Fibroblast of the conjunctiva (primary cell): ENCODE results near the gene TGM1.

Source experiments
- DNase-seq: peaks from one replicate; pipeline ENCODE4 v3.0.0-alpha.2; 2010; ENCODE audit warnings: low read depth

TGM1 gene

GRCh38 chr14:24271134-24271833, 8.3 kb upstream of the TGM1 start, which contains the start of gene RABGGTA:
Gene RABGGTA (minus strand): TSS chr14:24271597. CDS start chr14:24271115, 482 bp downstream.
- DNase-seq, result peak; percentile 67

GRCh38 chr14:24270537-24271133, 7.7 kb upstream of the TGM1 start:
- DNase-seq, result no peak

GRCh38 chr14:24269910-24270536, 7.0 kb upstream of the TGM1 start:
- no peak for DNase-seq

GRCh38 chr14:24269368-24269767, 6.4 kb upstream of the TGM1 start:
- DNase-seq, result no peak

GRCh38 chr14:24268225-24268624, 5.2 kb upstream of the TGM1 start:
- no peak for DNase-seq

- no peak for DNase-seq
Measured at GRCh38 chr14:24267516-24267915, 4.5 kb upstream of the TGM1 start.

GRCh38 chr14:24266344-24267244, 3.6 kb upstream of the TGM1 start:
- no peak for DNase-seq

DNA sequence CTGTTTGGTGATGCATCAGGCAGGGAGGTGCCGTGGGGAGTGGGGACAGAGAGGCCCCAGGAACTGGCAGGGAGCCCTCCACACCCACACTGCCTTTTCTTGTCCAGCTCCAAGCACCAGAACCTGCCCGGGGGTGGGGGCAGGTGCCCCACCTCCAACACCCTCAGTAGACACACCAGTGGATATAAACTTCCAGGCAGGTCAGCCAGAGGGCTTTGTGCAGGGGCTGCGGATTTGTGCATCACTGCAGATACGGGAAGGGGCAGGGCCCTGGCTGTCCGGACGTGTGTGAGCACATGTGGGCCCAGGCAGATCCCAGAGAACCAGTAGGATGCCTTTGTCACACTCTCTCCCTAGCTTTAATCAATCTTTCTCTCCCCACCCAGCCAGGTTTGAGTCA, 1.3 kb upstream of the TGM1 start:
- DNase-seq, result no peak

DNA sequence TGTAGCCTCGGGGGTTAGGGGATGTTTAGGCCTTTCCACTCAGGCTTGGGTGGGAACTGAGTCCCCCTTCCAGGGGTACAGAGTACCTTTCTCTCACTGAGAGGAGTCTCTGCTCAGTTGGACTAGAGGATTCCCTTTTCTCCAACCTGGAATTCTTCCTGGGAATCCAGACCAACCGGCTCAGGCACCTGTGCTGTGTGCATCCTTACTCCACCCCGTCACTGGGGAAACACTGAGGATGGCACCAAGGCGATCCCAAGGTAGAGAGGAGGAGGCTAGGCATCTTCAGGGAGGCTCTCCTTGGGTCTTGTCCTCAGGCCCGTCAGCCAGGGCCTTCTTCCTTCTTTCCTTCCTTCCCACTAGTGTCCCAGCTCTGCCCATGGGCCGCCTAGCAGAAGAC, 871 bp upstream of the TGM1 start:
- DNase-seq, result no peak

- no peak for DNase-seq
Measured at GRCh38 chr14:24261969-24262327, 1.0 kb downstream of the TGM1 start.

DNA sequence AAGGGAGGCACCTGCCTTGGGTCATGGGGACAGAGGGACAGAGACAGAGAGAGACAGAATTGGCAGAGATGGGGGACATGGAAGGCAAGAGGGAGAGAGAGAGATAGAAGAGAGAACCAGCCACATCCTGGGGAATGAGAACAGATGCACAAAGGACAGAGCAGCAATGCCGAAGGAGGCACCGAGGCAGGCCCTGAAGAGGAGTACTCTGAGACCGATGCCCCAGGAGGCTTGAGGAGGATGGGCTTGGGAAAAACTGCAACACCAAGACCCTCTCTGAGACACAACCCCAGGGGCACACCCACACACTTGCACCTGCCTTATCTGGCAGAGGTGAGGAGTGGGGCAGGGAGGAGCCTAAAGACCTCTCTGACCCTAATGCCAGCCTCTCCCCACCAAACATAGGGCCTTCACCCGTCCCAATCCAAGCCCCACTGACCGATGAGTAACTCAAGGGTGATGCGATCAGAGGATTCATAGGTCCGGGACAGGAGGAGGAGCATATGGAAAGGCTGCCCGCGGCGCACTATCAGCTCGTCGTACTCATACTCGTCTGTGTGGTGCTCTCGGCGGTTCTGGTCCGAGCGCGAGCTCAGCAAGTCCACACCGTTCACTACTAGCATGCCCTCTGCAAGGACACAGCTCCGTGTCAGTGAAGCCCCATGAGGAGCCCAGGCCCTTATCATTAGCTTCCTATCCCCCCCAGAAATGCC, 1.6 kb downstream of the TGM1 start:
- DNase-seq, result no peak

GRCh38 chr14:24260780-24261157, 2.2 kb downstream of the TGM1 start:
- DNase-seq, result no peak

DNA sequence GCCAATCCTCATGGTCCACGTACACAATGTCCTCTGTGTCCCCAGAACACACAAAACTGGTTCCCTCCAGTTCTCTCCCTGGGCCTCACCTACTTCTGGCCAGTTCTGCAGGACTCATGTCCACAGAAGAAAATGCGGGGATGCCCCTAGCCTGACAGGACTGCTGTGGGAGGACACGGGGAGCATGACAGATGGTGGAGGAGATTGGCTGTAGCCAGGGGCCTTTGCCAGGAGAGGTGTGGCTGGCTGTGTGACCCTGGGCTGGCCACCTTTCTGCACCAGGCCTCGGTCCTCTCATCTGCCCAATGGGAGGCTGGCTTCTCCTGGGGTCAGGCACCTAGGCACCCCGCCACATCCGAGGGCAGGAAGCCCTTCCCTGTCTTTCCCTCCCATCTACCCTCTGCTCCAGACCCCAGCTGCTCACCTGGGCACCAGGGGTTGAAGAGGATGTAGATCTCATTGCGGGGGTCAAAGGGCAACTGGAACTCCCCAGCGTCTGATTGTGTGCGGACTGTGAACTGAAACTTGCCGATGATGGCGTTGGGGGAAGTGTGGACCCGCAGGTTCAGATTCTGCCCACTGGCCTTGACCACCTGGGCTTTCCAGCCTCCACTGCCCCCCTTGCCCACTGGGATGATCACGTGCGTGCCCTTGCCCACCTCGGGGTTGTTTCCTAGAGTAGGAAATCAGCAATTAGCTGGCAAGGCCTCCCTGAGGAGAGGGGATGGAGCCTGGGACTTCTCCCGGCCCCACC, 2.8 kb downstream of the TGM1 start:
- DNase-seq, result no peak

DNA sequence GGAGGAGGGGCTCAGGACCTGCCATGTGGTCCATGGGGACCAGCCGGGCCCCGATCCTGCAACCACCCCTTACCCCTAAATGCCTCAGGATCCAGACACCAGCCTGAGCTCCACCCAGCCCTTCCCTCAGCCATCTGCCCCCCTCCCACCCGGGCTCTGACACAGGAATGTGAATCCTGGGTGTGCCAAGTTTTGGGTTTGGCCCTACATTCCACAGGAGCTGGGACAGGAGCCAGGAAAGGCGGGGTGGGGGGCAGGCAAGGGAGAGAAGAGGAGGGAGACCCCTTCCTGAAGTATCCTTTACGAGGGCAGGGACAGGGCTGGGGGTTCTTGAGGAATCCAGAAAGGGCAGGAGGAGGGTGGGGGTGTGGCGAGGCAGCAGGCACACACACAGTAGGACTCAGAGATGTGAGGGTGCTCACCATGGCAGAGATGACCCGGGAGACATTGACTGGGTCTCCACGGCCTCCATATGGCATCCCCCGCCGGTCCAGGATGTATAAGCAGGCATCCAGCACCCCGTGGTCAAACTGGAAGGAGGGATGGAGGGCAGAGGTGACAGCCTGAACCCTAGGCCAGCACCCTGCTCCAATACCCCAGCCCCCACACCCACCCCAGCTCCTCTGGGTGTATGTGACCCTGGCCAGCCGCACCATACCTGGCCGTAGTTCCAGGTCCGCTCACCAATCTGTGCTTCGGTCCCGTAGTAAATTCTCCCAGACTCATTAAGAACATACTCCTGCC, 3.5 kb downstream of the TGM1 start:
- DNase-seq, result no peak

GRCh38 chr14:24258548-24259265, 4.3 kb downstream of the TGM1 start:
- DNase-seq, result no peak

- no peak for DNase-seq
Measured at GRCh38 chr14:24258119-24258518, 4.9 kb downstream of the TGM1 start.

DNA sequence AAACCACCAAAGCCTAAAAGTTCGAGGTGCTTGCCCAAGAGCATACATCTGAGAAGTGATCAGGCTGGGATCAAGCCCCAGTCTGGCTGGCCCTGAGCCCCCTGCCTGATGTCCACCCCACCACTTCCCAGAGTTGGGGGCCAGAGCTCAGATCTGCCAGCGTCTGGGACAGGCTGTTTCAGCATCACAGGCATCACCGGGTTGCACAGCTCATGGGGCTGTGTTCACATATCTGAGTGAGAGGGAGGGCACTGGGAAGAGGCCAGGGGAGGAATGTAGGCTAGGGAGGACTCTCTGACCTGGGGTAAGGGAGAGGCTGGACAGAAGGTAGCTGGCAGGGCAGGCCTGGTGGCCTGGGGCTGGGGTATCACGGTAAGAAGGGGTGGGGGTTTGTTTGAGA, 6.0 kb downstream of the TGM1 start:
- DNase-seq, result no peak

DNA sequence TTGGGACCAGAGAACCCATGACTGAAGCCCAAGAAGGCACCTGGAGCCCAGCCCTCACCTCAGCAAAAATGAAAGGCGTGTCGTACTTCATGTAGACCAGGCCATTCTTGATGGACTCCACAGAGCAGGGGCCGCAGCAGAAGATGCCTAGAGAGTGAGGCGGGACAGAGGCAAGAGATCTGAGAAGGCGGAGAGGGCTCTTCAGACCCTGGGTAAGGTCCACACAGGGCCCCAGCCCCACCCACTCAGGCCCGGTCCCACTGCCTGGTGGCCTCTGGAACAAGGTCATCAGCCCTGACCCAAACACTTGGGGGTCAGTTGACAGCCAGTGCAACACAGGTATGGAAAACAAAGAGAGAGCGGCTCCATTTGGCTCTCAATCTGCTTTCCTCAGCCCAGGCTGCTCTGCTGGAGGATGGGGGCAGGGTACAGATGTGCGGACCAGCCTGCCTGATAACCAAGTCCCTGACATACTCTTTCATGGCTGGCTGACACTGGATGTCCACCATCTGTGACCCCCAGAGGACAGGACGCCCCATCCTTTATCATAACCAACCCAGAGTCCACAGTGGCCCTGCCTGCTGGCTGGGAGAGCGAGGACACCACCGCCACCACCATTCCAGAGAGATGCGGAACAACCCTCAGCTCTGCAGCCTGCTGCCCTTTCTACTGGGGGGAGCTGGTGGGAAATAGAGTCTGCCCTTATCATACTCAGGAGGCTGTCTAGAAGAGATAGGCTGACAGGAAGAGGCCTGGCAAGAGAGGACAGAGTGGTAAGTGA, 6.9 kb downstream of the TGM1 start:
- DNase-seq, result no peak

DNA sequence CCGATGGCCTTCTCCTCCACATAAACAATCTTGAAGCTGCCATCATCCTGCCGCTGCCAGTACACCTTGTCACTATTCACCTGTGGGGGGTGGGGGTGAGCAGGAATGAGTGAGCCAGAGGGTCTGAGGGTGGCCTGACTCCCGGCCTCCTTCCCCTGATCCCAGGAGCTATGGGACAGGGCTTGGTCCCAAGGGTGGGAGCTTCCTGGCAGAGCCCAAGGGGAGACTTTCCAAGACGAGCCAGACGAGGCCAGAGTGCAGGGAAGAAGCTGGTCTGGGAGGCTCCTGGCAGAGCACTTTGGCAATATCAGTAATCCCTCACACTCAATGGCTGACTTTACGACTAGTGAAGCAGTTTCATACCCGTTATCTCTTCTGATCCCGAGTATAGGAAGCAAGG, 7.5 kb downstream of the TGM1 start:
- DNase-seq, result no peak
